GM12878 (cell line): ENCODE results near the gene TEDC1. TPM values are rescaled to one million over a fixed set of nuclear protein-coding genes. Genes with fewer than 3 reads are reported as not detected.
A peak's percentile ranks its signal among the peaks of the same experiment; 100 is the strongest.

Experiments used
- CHD4 ChIP-seq: fragments of 200-600 bp; sonication (generic); IDR thresholded peaks from 2 replicates; pipeline ENCODE4 v1.6.1; 2016; ENCODE audit warnings: mild to moderate bottlenecking
- HDGF ChIP-seq: fragments of 450-650 bp; IDR thresholded peaks from 2 replicates; pipeline ENCODE4 v1.6.1; 2016; ENCODE audit warnings: antibody characterized with exemption
- IRF4 ChIP-seq: IDR thresholded peaks from 2 replicates; pipeline ENCODE4 v1.6.1; 2011; ENCODE audit warnings: low read depth, low read length
- MTA3 ChIP-seq: IDR thresholded peaks from 2 replicates; pipeline ENCODE4 v1.6.1; 2012; ENCODE audit warnings: low read length, inconsistent platforms, borderline replicate concordance
- MXI1 ChIP-seq: fragments of 150-350 bp; IDR thresholded peaks from 2 replicates; pipeline ENCODE4 v1.6.1; 2011; ENCODE audit warnings: low read depth, mild to moderate bottlenecking, inconsistent platforms, low read length, improper control_type of control experiment
- NFYA ChIP-seq: IDR thresholded peaks from 2 replicates; pipeline ENCODE4 v1.6.1; 2011; ENCODE audit warnings: low read depth, mild to moderate bottlenecking, low read length, improper control_type of control experiment, borderline replicate concordance
- PAX5 ChIP-seq: IDR thresholded peaks from 2 replicates; pipeline ENCODE4 v1.6.1; 2011; ENCODE audit warnings: low read depth, low read length, borderline replicate concordance
- RUNX3 ChIP-seq: IDR thresholded peaks from 2 replicates; pipeline ENCODE4 v1.6.1; 2012; ENCODE audit warnings: low read length, inconsistent platforms
- SMAD1 ChIP-seq: fragments of 450-650 bp; IDR thresholded peaks from 2 replicates; pipeline ENCODE4 v1.6.1; 2018; ENCODE audit warnings: mild to moderate bottlenecking, low read depth; ENCODE audit not compliant: partially characterized antibody
- SREBF1 ChIP-seq: IDR thresholded peaks from 2 replicates; pipeline ENCODE4 v1.6.1; 2012; ENCODE audit warnings: mild to moderate bottlenecking, low read length
- TCF12 ChIP-seq: IDR thresholded peaks from 2 replicates; pipeline ENCODE4 v1.6.1; 2011; ENCODE audit warnings: low read depth, mild to moderate bottlenecking, low read length
- ZBED1 ChIP-seq: IDR thresholded peaks from 2 replicates; pipeline ENCODE4 v1.6.1; 2016; ENCODE audit warnings: borderline replicate concordance
- ZNF687 ChIP-seq: fragments of 450-650 bp; IDR thresholded peaks from 2 replicates; pipeline ENCODE4 v1.6.1; 2017; ENCODE audit warnings: mild to moderate bottlenecking, moderate library complexity
- polyA plus RNA-seq, 11 experiments: library from polyadenylated mRNA; depleted of rRNA in 4 of 11; unstranded in 6 of 11; stranded (reverse) in 5 of 11; fragments of >200 nt; fragmentation: Nextera tagmentation in 4 of 11; fragmentation: Illumina TruSeq in 1 of 11; extraction: Ambion mirVana in 4 of 11; extraction: Trizol in 1 of 11; gene quantifications; 1 replicate in 1 of 11; 2 replicates in 10 of 11; pipeline versions ENCODE4 v1.2.1 to v1.2.3, GENCODE V29; 2011 to 2016; ENCODE audit warnings: inconsistent platforms in 2 of 11, missing spikeins in 2 of 11, low read depth in 1 of 11
- total RNA-seq, 4 experiments: library from RNA; depleted of rRNA in 3 of 4; stranded (reverse); fragments of >200 nt in 3 of 4; fragmentation: Illumina TruSeq in 1 of 4; extraction: Trizol in 1 of 4; gene quantifications; 2 replicates each; pipeline versions ENCODE4 v1.2.1 to v1.2.3, GENCODE V29; 2013 to 2021
- TF ChIP-seq, protein P1 (sequence below): fragments of 450-650 bp; formaldehyde crosslinking; IDR thresholded peaks from 2 replicates; pipeline ENCODE4 v1.4.0; 2022; ENCODE audit warnings: mild to moderate bottlenecking, moderate library complexity
- TF ChIP-seq, protein P2 (sequence below): fragments of 150-350 bp; IDR thresholded peaks from 2 replicates; pipeline ENCODE4 v1.6.1; 2016; ENCODE audit warnings: low read depth, low read length
- TF ChIP-seq, protein P3 (sequence below), 3 experiments: IDR thresholded peaks in 2 of 3; conservative IDR thresholded peaks in 1 of 3; 2 replicates each; pipeline ENCODE4 v1.5.1; 2011; ENCODE audit warnings: low read depth in 3 of 3, low read length in 3 of 3, mild to moderate bottlenecking in 3 of 3, control low read depth in 2 of 3, moderate library complexity in 2 of 3, inconsistent platforms in 1 of 3, mixed read lengths in 1 of 3; ENCODE audit not compliant: control insufficient read depth in 2 of 3, insufficient read depth in 1 of 3; ENCODE audit errors: extremely low read depth in 1 of 3

The TEDC1 gene
- total and polyA plus RNA-seq, 10 of the 15 experiments (the other 5 are each of a cell fraction or from before 2014, with no cell fraction given) = 0.19 to 34.2 (median 14.5) TPM

- TF ChIP-seq RUNX3 (peak; percentile 34; the same call in 1 of the 2 replicates), HDGF (peak; percentile 99), IRF4 (0 out of 2 replicates have a peak, but pooled peaks have one; percentile 5), CHD4 (no peak), ZBED1 (no peak), ZNF687 (no peak), MTA3 (no peak), MXI1 (peak; percentile 71; the same call in 1 of the 2 replicates), NFYA (no peak), TCF12 (peak; percentile 63; the same call in 1 of the 2 replicates), SREBF1 (no peak), PAX5 (peak; percentile 54; the same call in 1 of the 2 replicates), SMAD1 (peak; percentile 59)
- TF ChIP-seq, protein P1, sequence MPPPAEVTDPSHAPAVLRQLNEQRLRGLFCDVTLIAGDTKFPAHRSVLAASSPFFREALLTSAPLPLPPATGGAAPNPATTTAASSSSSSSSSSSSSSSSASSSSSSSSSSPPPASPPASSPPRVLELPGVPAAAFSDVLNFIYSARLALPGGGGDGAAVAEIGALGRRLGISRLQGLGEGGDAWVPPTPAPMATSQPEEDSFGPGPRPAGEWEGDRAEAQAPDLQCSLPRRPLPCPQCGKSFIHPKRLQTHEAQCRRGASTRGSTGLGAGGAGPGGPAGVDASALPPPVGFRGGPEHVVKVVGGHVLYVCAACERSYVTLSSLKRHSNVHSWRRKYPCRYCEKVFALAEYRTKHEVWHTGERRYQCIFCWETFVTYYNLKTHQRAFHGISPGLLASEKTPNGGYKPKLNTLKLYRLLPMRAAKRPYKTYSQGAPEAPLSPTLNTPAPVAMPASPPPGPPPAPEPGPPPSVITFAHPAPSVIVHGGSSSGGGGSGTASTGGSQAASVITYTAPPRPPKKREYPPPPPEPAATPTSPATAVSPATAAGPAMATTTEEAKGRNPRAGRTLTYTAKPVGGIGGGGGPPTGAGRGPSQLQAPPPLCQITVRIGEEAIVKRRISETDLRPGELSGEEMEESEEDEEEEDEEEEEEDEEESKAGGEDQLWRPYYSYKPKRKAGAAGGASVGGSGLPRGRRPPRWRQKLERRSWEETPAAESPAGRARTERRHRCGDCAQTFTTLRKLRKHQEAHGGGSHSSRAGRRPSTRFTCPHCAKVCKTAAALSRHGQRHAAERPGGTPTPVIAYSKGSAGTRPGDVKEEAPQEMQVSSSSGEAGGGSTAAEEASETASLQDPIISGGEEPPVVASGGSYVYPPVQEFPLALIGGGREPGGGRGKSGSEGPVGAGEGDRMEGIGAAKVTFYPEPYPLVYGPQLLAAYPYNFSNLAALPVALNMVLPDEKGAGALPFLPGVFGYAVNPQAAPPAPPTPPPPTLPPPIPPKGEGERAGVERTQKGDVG (CRISPR knock-in tag) = no peak
- TF ChIP-seq, protein P2, sequence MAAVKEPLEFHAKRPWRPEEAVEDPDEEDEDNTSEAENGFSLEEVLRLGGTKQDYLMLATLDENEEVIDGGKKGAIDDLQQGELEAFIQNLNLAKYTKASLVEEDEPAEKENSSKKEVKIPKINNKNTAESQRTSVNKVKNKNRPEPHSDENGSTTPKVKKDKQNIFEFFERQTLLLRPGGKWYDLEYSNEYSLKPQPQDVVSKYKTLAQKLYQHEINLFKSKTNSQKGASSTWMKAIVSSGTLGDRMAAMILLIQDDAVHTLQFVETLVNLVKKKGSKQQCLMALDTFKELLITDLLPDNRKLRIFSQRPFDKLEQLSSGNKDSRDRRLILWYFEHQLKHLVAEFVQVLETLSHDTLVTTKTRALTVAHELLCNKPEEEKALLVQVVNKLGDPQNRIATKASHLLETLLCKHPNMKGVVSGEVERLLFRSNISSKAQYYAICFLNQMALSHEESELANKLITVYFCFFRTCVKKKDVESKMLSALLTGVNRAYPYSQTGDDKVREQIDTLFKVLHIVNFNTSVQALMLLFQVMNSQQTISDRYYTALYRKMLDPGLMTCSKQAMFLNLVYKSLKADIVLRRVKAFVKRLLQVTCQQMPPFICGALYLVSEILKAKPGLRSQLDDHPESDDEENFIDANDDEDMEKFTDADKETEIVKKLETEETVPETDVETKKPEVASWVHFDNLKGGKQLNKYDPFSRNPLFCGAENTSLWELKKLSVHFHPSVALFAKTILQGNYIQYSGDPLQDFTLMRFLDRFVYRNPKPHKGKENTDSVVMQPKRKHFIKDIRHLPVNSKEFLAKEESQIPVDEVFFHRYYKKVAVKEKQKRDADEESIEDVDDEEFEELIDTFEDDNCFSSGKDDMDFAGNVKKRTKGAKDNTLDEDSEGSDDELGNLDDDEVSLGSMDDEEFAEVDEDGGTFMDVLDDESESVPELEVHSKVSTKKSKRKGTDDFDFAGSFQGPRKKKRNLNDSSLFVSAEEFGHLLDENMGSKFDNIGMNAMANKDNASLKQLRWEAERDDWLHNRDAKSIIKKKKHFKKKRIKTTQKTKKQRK = no peak
- TF ChIP-seq, protein P3, sequence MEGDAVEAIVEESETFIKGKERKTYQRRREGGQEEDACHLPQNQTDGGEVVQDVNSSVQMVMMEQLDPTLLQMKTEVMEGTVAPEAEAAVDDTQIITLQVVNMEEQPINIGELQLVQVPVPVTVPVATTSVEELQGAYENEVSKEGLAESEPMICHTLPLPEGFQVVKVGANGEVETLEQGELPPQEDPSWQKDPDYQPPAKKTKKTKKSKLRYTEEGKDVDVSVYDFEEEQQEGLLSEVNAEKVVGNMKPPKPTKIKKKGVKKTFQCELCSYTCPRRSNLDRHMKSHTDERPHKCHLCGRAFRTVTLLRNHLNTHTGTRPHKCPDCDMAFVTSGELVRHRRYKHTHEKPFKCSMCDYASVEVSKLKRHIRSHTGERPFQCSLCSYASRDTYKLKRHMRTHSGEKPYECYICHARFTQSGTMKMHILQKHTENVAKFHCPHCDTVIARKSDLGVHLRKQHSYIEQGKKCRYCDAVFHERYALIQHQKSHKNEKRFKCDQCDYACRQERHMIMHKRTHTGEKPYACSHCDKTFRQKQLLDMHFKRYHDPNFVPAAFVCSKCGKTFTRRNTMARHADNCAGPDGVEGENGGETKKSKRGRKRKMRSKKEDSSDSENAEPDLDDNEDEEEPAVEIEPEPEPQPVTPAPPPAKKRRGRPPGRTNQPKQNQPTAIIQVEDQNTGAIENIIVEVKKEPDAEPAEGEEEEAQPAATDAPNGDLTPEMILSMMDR (IDR thresholded peaks at IDR 0.05 in 2 of 3, conservative IDR thresholded peaks at IDR 0.05 in 1 of 3; ENCODE audit: control insufficient read depth in 2 of 3, extremely low read depth in 1 of 3, insufficient read depth in 1 of 3, low read depth in 3 of 3, low read length in 3 of 3) = peak; percentile 95 to 99 (median 99); a peak in 5 of 6 replicates
These were observed 9.9 kb upstream of the TEDC1 start (continued) for GRCh38 chr14:105480807-105481801.
